HEK293 (cell line): ENCODE results near the gene KLHL21.
A peak's percentile ranks its signal among the peaks of the same experiment; 100 is the strongest.
"Not testable (repeated sequence)": the region's sequence is repeated elsewhere in the genome, so short reads cannot be mapped to it uniquely, and the experiment has no call there.

Source experiments
- CTCF ChIA-PET: fragments of 350-600 bp; formaldehyde crosslinking; extraction: SDS; loops from one replicate; lab custom pipeline; 2021; ENCODE audit warnings: antibody characterized with exemption; lab: Yijun Ruan, JAX
- POLR2A ChIA-PET: fragments of 300-600 bp; formaldehyde crosslinking; extraction: SDS; loops from one replicate; lab custom pipeline; 2020; ENCODE audit warnings: antibody characterized with exemption, inconsistent platforms; lab: Yijun Ruan, JAX
- H3K27ac ChIP-seq: fragments of 200-500 bp; sonication (Bioruptor generic); 2 replicates; pipeline ENCODE4 v1.5.1; 2014; ENCODE audit warnings: low read depth, low read length, control low read depth, inconsistent platforms; ENCODE audit errors: extremely low read depth
- H3K36me3 ChIP-seq, 2 experiments: fragments of 200-500 bp in 1 of 2; sonication (Bioruptor generic) in 1 of 2; 1 replicate in 1 of 2; 2 replicates in 1 of 2; pipeline ENCODE4 v1.5.1; 2014 to 2017; ENCODE audit warnings: inconsistent platforms in 2 of 2, low read length in 2 of 2; ENCODE audit not compliant: control insufficient read depth in 2 of 2, insufficient read depth in 1 of 2
- H3K4me1 ChIP-seq: fragments of 200-500 bp; sonication (Bioruptor generic); 2 replicates; pipeline ENCODE4 v1.5.1; 2014; ENCODE audit warnings: mild to moderate bottlenecking, low read length, inconsistent platforms; ENCODE audit not compliant: control insufficient read depth, insufficient read depth
- H3K4me3 ChIP-seq: 2 replicates; pipeline ENCODE4 v1.5.1; 2011; ENCODE audit warnings: low read depth, mild to moderate bottlenecking, control low read depth, low read length, moderate library complexity
- H3K9me3 ChIP-seq: fragments of 200-500 bp; sonication (Bioruptor generic); 2 replicates; pipeline ENCODE4 v1.5.1; 2014; ENCODE audit warnings: low read depth, low read length, inconsistent platforms; ENCODE audit not compliant: control insufficient read depth, insufficient read depth
- EGR2 ChIP-seq: fragments of 450-650 bp; formaldehyde crosslinking; IDR thresholded peaks from 2 replicates; pipeline ENCODE4 v1.5.1; 2016; ENCODE audit warnings: low read depth, missing biosample characterization, missing genetic modification characterization
- KLF16 ChIP-seq: fragments of 450-650 bp; formaldehyde crosslinking; IDR thresholded peaks from 2 replicates; pipeline ENCODE4 v1.5.1; 2017; ENCODE audit warnings: missing biosample characterization, missing genetic modification characterization
- REPIN1 ChIP-seq: fragments of 450-650 bp; formaldehyde crosslinking; IDR thresholded peaks from 2 replicates; pipeline ENCODE4 v1.5.1; 2017; ENCODE audit warnings: missing biosample characterization, missing genetic modification characterization, low read depth
- ZBTB6 ChIP-seq: fragments of 450-650 bp; formaldehyde crosslinking; IDR thresholded peaks from 2 replicates; pipeline ENCODE4 v1.5.1; 2017; ENCODE audit warnings: missing biosample characterization, missing genetic modification characterization
- ZFP69B ChIP-seq: fragments of 450-650 bp; formaldehyde crosslinking; IDR thresholded peaks from 2 replicates; pipeline ENCODE4 v1.5.1; 2016; ENCODE audit warnings: missing biosample characterization, missing genetic modification characterization
- ZNF114 ChIP-seq: fragments of 450-650 bp; formaldehyde crosslinking; IDR thresholded peaks from 2 replicates; pipeline ENCODE4 v1.5.0; 2017; ENCODE audit warnings: missing biosample characterization, missing genetic modification characterization
- ZNF121 ChIP-seq: fragments of 450-650 bp; formaldehyde crosslinking; IDR thresholded peaks from 2 replicates; pipeline ENCODE4 v1.5.1; 2016; ENCODE audit warnings: missing biosample characterization, missing genetic modification characterization
- ZNF132 ChIP-seq: fragments of 450-650 bp; formaldehyde crosslinking; IDR thresholded peaks from 2 replicates; pipeline ENCODE4 v1.5.1; 2017; ENCODE audit warnings: missing biosample characterization, missing genetic modification characterization, borderline replicate concordance
- ZNF214 ChIP-seq: fragments of 450-650 bp; formaldehyde crosslinking; IDR thresholded peaks from 2 replicates; pipeline ENCODE4 v1.5.1; 2017; ENCODE audit warnings: missing biosample characterization, mild to moderate bottlenecking, missing genetic modification characterization, borderline replicate concordance
- ZNF221 ChIP-seq: fragments of 450-650 bp; formaldehyde crosslinking; IDR thresholded peaks from 2 replicates; pipeline ENCODE4 v1.5.1; 2017; ENCODE audit warnings: missing biosample characterization, missing genetic modification characterization, borderline replicate concordance
- ZNF274 ChIP-seq, 2 experiments: fragments of 200-500 bp in 1 of 2; fragments of 450-650 bp in 1 of 2; sonication (Bioruptor generic) in 1 of 2; formaldehyde crosslinking in 1 of 2; IDR thresholded peaks; 2 replicates each; pipeline versions ENCODE4 v1.5.1 to v1.6.1; 2014 to 2016; ENCODE audit warnings: borderline replicate concordance in 1 of 2, inconsistent platforms in 1 of 2, low read length in 1 of 2, missing biosample characterization in 1 of 2, missing genetic modification characterization in 1 of 2
- ZNF324 ChIP-seq: fragments of 450-650 bp; formaldehyde crosslinking; IDR thresholded peaks from 2 replicates; pipeline ENCODE4 v1.5.1; 2016; ENCODE audit warnings: missing biosample characterization, missing genetic modification characterization
- ZNF335 ChIP-seq: fragments of 450-650 bp; formaldehyde crosslinking; conservative IDR thresholded peaks from 2 replicates; pipeline ENCODE4 v1.5.1; 2016; ENCODE audit warnings: missing biosample characterization, missing genetic modification characterization
- ZNF366 ChIP-seq: fragments of 450-650 bp; formaldehyde crosslinking; conservative IDR thresholded peaks from 2 replicates; pipeline ENCODE4 v1.5.1; 2016; ENCODE audit warnings: missing biosample characterization, missing genetic modification characterization
- ZNF501 ChIP-seq: fragments of 450-650 bp; formaldehyde crosslinking; IDR thresholded peaks from 2 replicates; pipeline ENCODE4 v1.5.1; 2016; ENCODE audit warnings: missing biosample characterization, missing genetic modification characterization
- ZNF596 ChIP-seq: fragments of 450-650 bp; IDR thresholded peaks from 2 replicates; pipeline ENCODE4 v1.5.0; 2018; ENCODE audit warnings: missing biosample characterization, mild to moderate bottlenecking, missing genetic modification characterization, moderate library complexity
- ZNF645 ChIP-seq: fragments of 450-650 bp; formaldehyde crosslinking; IDR thresholded peaks from 2 replicates; pipeline ENCODE4; 2016; ENCODE audit warnings: missing biosample characterization, missing genetic modification characterization
- ZNF654 ChIP-seq: fragments of 450-650 bp; formaldehyde crosslinking; IDR thresholded peaks from 2 replicates; pipeline ENCODE4 v1.5.1; 2016; ENCODE audit warnings: low read depth, missing biosample characterization, missing genetic modification characterization
- ZNF837 ChIP-seq: fragments of 450-650 bp; formaldehyde crosslinking; IDR thresholded peaks from 2 replicates; pipeline ENCODE4 v1.5.1; 2016; ENCODE audit warnings: missing biosample characterization, missing genetic modification characterization
- ZSCAN4 ChIP-seq: fragments of 450-650 bp; formaldehyde crosslinking; IDR thresholded peaks from 2 replicates; pipeline ENCODE4 v1.5.1; 2017; ENCODE audit warnings: missing biosample characterization, missing genetic modification characterization

The KLHL21 gene

DNA sequence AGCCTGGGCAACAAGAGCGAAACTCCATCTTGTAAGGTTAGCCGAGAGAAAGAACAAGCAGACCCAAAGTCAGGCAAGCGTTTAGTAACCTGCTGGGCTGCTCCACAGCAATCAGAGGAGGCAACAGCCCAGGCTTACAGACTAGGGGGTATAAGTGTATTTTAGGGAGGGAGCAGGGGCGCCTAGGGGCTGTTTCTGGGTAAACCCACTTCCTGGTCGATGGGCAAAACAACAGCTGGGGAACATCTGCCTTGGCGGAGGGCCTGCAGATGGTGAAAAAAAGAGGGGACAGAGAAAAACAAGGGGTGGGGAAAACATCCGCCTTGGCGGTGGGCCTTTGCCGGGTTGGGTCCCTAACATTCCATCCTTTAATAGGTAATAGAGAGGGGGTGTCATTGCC is 42.4 kb downstream of the KLHL21 start:
- H3K36me3 ChIP-seq = no peaks in the 10 kb centered on the region
- POLR2A ChIA-PET = no interaction called here

GRCh38 chr1:6559161-6559560 is 43.5 kb downstream of the KLHL21 start:
- CTCF ChIA-PET = interaction anchor here (0.6 to 1.1 kb wide), 2 partner anchors 28 to 35 kb away, joined by 3 read pairs; no protein-coding TSS in a partner anchor
- POLR2A ChIA-PET = not testable (repeated sequence)

More for the DNA sequence above, 42.4 kb downstream of the KLHL21 start:
- CTCF ChIA-PET = interaction anchor here (0.6 kb wide), 1 partner anchor 133 kb away, joined by 3 read pairs; no protein-coding TSS in a partner anchor
- TF ChIP-seq ZNF114 (tag by site-specific recombination) = no peak
- TF ChIP-seq ZNF274 (IDR thresholded peaks at IDR 0.05; ENCODE audit: low read length) = no peak
- TF ChIP-seq ZNF274 (tag by site-specific recombination; IDR thresholded peaks at IDR 0.05; ENCODE audit: borderline replicate concordance) = no peak
- TF ChIP-seq KLF16 (tag by site-specific recombination) = no peak
- TF ChIP-seq EGR2 = no peak
- no peak for TF ChIP-seq ZNF221
- no peak for TF ChIP-seq ZNF132 (tag by site-specific recombination)
- no peak for TF ChIP-seq ZNF645
- Histone ChIP-seq H3K27ac (no peak overlapping the region), H3K4me1 (no peaks in the 10 kb centered on the region), H3K4me3 (no peak overlapping the region), H3K9me3 (no peaks in the 10 kb centered on the region)

DNA sequence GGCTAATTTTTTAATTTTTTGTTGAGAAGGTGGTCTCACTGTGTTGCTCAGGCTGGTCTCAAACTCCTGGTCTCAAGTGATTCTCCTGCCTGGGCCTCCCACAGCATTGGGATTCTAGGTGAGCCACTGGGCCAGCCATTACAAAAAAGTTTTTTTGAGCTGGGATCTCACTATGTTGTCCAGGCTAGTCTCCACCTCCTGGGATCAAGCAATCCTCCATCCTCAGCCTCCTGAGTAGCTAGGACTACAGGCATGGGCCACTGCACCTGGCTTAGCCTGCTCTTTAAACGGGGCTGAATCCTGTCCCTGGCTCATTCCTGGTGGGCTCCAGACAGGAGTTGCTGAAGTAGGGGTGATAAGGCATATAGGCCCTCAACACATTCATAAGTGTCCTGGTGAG is 45.1 kb downstream of the KLHL21 start:
- Histone ChIP-seq H3K36me3 (no peaks in the 10 kb centered on the region), H3K9me3 (no peaks in the 10 kb centered on the region), H3K27ac (no peak overlapping the region), H3K4me3 (no peak overlapping the region), H3K4me1 (no peaks in the 10 kb centered on the region)
- CTCF ChIA-PET = interaction anchor here (0.6 to 1.1 kb wide), 3 partner anchors 23 to 80 kb away, joined by 3 read pairs; partner anchors contain the start of gene ZBTB48
- POLR2A ChIA-PET = no interaction called here
- TF ChIP-seq ZNF501 = no peak
- TF ChIP-seq ZFP69B (tag by site-specific recombination) = no peak
- TF ChIP-seq ZSCAN4 (tag by site-specific recombination) = no peak
- no peak for TF ChIP-seq ZNF596
- TF ChIP-seq ZNF214 (tag by site-specific recombination) = no peak
- no peak for TF ChIP-seq REPIN1 (tag by site-specific recombination)

More at GRCh38 chr1:6559161-6559560, 43.5 kb downstream of the KLHL21 start:
- H3K36me3 ChIP-seq, H3K9me3 ChIP-seq, H3K27ac ChIP-seq, H3K4me1 ChIP-seq, H3K4me3 ChIP-seq: not testable (repeated sequence)

- POLR2A ChIA-PET = interaction anchor here (0.7 to 3.9 kb wide), 4 partner anchors 25 to 60 kb away, joined by 3 to 24 read pairs (median 5); partner anchors contain the start of genes KLHL21 and ZBTB48
- Histone ChIP-seq H3K9me3 (no peaks in the 10 kb centered on the region), H3K4me3 (peak within 1 kb of the TSS; percentile 100), H3K4me1 (no peaks in the 10 kb centered on the region), H3K36me3 (peaks cover 0 to 16% of the 10 kb centered on the region in 2 experiments; a peak in 1 of 3 replicates), H3K27ac (peak within 1 kb of the TSS; percentile 60)
- TF ChIP-seq ZNF335 (tag by site-specific recombination) = peak; percentile 19; the same call in 1 of the 2 replicates
- no peak for TF ChIP-seq ZBTB6 (tag by site-specific recombination)
- no peak for TF ChIP-seq EGR2
- TF ChIP-seq ZNF121 = no peak
- no peak for TF ChIP-seq ZNF654 (tag by site-specific recombination)
- TF ChIP-seq ZNF324 (tag by site-specific recombination) = no peak
- TF ChIP-seq ZNF837 (tag by site-specific recombination) = no peak
- TF ChIP-seq ZNF366 (tag by site-specific recombination) = no peak
- CTCF ChIA-PET = interaction anchor here (0.6 to 1.9 kb wide), 34 partner anchors 9 to 1239 kb away, joined by 3 to 10 read pairs (median 4); partner anchors contain the start of genes KLHL21 and ZBTB48
Measured at GRCh38 chr1:6554907-6555778, 47.5 kb downstream of the KLHL21 start, which contains the start of gene TAS1R1. TSS of gene TAS1R1 (plus strand) at chr1:6555307. CDS start at chr1:6555374, 67 bp downstream.
